GM12878 (cell line): ENCODE results near the gene LIMK1. TPM values are rescaled to one million over a fixed set of nuclear protein-coding genes. Genes with fewer than 3 reads are reported as not detected.
A peak's percentile ranks its signal among the peaks of the same experiment; 100 is the strongest.

Experiments
- ATAC-seq: fragments of 200-7000 bp; cut with Tn5 transposase; 3 replicates; pipeline ENCODE4 v1.9.1; 2020; ENCODE audit warnings: mild to moderate bottlenecking, moderate library complexity
- BruUV-seq: library from RNA; stranded (reverse); fragments of 400-500 nt; replicated peaks from 2 replicates; lab custom pipeline; 2021; lab: Mats Ljungman, UMichigan
- CTCF ChIA-PET: fragments of 300-600 bp; sonication (Branson Sonifier 250); formaldehyde crosslinking; extraction: SDS; loops from one replicate; lab custom pipeline; 2021; ENCODE audit warnings: inconsistent platforms; lab: Yijun Ruan, JAX
- POLR2A ChIA-PET: fragments of 350-600 bp; formaldehyde crosslinking; extraction: SDS; loops from one replicate; lab custom pipeline; 2021; ENCODE audit warnings: inconsistent platforms; lab: Charles Lee
- RAD21 ChIA-PET: fragments of 300-600 bp; sonication (Branson Sonifier 250); formaldehyde crosslinking; loops from one replicate; lab custom pipeline; 2023; ENCODE audit warnings: antibody characterized with exemption; ENCODE audit not compliant: unreplicated experiment; lab: Charles Lee
- SMC1A ChIA-PET: fragments of 300-600 bp; sonication (Branson Sonifier 250); formaldehyde crosslinking; loops from one replicate; lab custom pipeline; 2023; ENCODE audit not compliant: unreplicated experiment, uncharacterized antibody; lab: Charles Lee
- DNase-seq: peaks from one replicate; pipeline ENCODE4 v3.0.0-alpha.2; 2011; ENCODE audit warnings: low read depth, low spot score
- FAIRE-seq: peaks from 3 replicates; lab custom pipeline; 2011; peaks lifted over from hg19 to GRCh38; lab: Jason Lieb, UNC
- H2AFZ ChIP-seq: 2 replicates; pipeline ENCODE4 v1.6.0; 2011; ENCODE audit warnings: low read depth, low read length, control low read depth; ENCODE audit not compliant: control insufficient read depth
- H3K27ac ChIP-seq: 2 replicates; pipeline ENCODE4 v1.5.1; 2011; ENCODE audit warnings: control low read depth; ENCODE audit not compliant: control insufficient read depth, insufficient read depth
- H3K27me3 ChIP-seq, 2 experiments: replicated peaks in 1 of 2; 2 replicates each; pipeline versions ENCODE4 v1.6.0 to v1.6.1; 2011; ENCODE audit warnings: low read length in 1 of 2; ENCODE audit not compliant: control insufficient read depth in 2 of 2, insufficient read depth in 2 of 2
- H3K36me3 ChIP-seq, 2 experiments: 2 replicates each; pipeline ENCODE4 v1.5.1; 2011; ENCODE audit warnings: low read length in 1 of 2; ENCODE audit not compliant: control insufficient read depth in 2 of 2, insufficient read depth in 2 of 2
- H3K4me1 ChIP-seq: 2 replicates; pipeline ENCODE4 v1.6.1; 2011; ENCODE audit warnings: mild to moderate bottlenecking, low read length, moderate library complexity, mixed read lengths; ENCODE audit not compliant: control insufficient read depth, insufficient read depth
- H3K4me2 ChIP-seq: 2 replicates; pipeline ENCODE4 v1.6.0; 2011; ENCODE audit warnings: control low read depth; ENCODE audit not compliant: control insufficient read depth, insufficient read depth
- H3K4me3 ChIP-seq: fragments of 200-600 bp; sonication (generic); 2 replicates; pipeline ENCODE4 v1.5.1; 2016
- H3K79me2 ChIP-seq: 2 replicates; pipeline ENCODE4 v1.6.0; 2011; ENCODE audit warnings: low read length; ENCODE audit not compliant: control insufficient read depth, insufficient read depth
- H3K9ac ChIP-seq: 2 replicates; pipeline ENCODE4 v1.8.0; 2011; ENCODE audit warnings: low read length, control low read depth, mixed read lengths; ENCODE audit not compliant: control insufficient read depth, insufficient read depth
- H3K9me3 ChIP-seq: replicated peaks from 3 replicates; pipeline ENCODE4 v1.5.1; 2011; ENCODE audit warnings: mild to moderate bottlenecking, low read length; ENCODE audit not compliant: control insufficient read depth, insufficient read depth
- H4K20me1 ChIP-seq: 2 replicates; pipeline ENCODE4 v1.6.0; 2011; ENCODE audit not compliant: control insufficient read depth, insufficient read depth
- ATF7 ChIP-seq: fragments of 450-650 bp; IDR thresholded peaks from 2 replicates; pipeline ENCODE4 v1.6.1; 2016; ENCODE audit warnings: low read depth, mild to moderate bottlenecking
- CREM ChIP-seq: IDR thresholded peaks from 2 replicates; pipeline ENCODE4 v1.6.1; 2014; ENCODE audit warnings: antibody characterized with exemption, low read depth
- MEF2A ChIP-seq: IDR thresholded peaks from 2 replicates; pipeline ENCODE4 v1.6.1; 2011; ENCODE audit warnings: low read depth, mild to moderate bottlenecking, low read length, moderate library complexity; ENCODE audit not compliant: insufficient read depth
- NBN ChIP-seq: fragments of 450-650 bp; IDR thresholded peaks from 2 replicates; pipeline ENCODE4 v1.6.1; 2016
- SP1 ChIP-seq: IDR thresholded peaks from one replicate; pipeline ENCODE4 v1.6.1; 2011; ENCODE audit warnings: low read depth, low read length
- SPI1 ChIP-seq: IDR thresholded peaks from 2 replicates; pipeline ENCODE4 v1.6.1; 2011; ENCODE audit warnings: low read depth, mild to moderate bottlenecking, low read length, moderate library complexity, borderline replicate concordance; ENCODE audit not compliant: insufficient read depth
- SUZ12 ChIP-seq: fragments of 200-600 bp; sonication (generic); IDR thresholded peaks from one replicate; pipeline ENCODE4 v1.6.1; 2018; ENCODE audit warnings: antibody characterized with exemption, mild to moderate bottlenecking; ENCODE audit not compliant: unreplicated experiment
- ZNF217 ChIP-seq: fragments of 450-650 bp; IDR thresholded peaks from 2 replicates; pipeline ENCODE4 v1.6.1; 2017; ENCODE audit warnings: antibody characterized with exemption, mild to moderate bottlenecking
- WGBS: methylation state at CpG from one replicate; pipeline ENCODE4 v1.1.6; 2016; ENCODE audit warnings: low lambda C conversion rate; ENCODE audit not compliant: insufficient replicate concordance, insufficient coverage; ENCODE audit errors: missing lambda C conversion rate; 5-methylcytosine and 5-hydroxymethylcytosine counted together
- in situ Hi-C: fragments of 300-500 bp; cut with MboI; formaldehyde crosslinking; loops from 9 replicates; pipeline ENCODE4 v1.14.3; 2018; ENCODE audit warnings: mixed read lengths
- intact Hi-C: fragments of 100-400 bp; cut with micrococcal nuclease; formaldehyde crosslinking; loops from one replicate; pipeline ENCODE4 v1.14.2; 2022; ENCODE audit not compliant: unreplicated experiment
- polyA plus RNA-seq, 11 experiments: library from polyadenylated mRNA; depleted of rRNA in 4 of 11; unstranded in 6 of 11; stranded (reverse) in 5 of 11; fragments of >200 nt; fragmentation: Nextera tagmentation in 4 of 11; fragmentation: Illumina TruSeq in 1 of 11; extraction: Ambion mirVana in 4 of 11; extraction: Trizol in 1 of 11; gene quantifications; 1 replicate in 1 of 11; 2 replicates in 10 of 11; pipeline versions ENCODE4 v1.2.1 to v1.2.3, GENCODE V29; 2011 to 2016; ENCODE audit warnings: inconsistent platforms in 2 of 11, missing spikeins in 2 of 11, low read depth in 1 of 11
- total RNA-seq, 4 experiments: library from RNA; depleted of rRNA in 3 of 4; stranded (reverse); fragments of >200 nt in 3 of 4; fragmentation: Illumina TruSeq in 1 of 4; extraction: Trizol in 1 of 4; gene quantifications; 2 replicates each; pipeline versions ENCODE4 v1.2.1 to v1.2.3, GENCODE V29; 2013 to 2021
- TF ChIP-seq, protein P1 (sequence below): fragments of 450-650 bp; IDR thresholded peaks from 2 replicates; pipeline ENCODE4 v1.6.1; 2017; ENCODE audit warnings: mild to moderate bottlenecking, moderate library complexity
- TF ChIP-seq, protein P2 (sequence below): IDR thresholded peaks from 2 replicates; pipeline ENCODE4 v1.6.1; 2012; ENCODE audit warnings: low read depth, low read length, improper control_type of control experiment
- TF ChIP-seq, protein P3 (sequence below): fragments of 450-650 bp; IDR thresholded peaks from 2 replicates; pipeline ENCODE4 v1.6.1; 2017; ENCODE audit warnings: mild to moderate bottlenecking
- TF ChIP-seq, protein P4 (sequence below): fragments of 450-650 bp; IDR thresholded peaks from 2 replicates; pipeline ENCODE4 v1.6.1; 2017; ENCODE audit warnings: low read depth, mild to moderate bottlenecking, moderate library complexity

LIMK1 gene
- total and polyA plus RNA-seq, 10 of the 15 experiments (the other 5 are each of a cell fraction or from before 2014, with no cell fraction given): 0.71 to 59.4 (median 28.8) TPM

DNA sequence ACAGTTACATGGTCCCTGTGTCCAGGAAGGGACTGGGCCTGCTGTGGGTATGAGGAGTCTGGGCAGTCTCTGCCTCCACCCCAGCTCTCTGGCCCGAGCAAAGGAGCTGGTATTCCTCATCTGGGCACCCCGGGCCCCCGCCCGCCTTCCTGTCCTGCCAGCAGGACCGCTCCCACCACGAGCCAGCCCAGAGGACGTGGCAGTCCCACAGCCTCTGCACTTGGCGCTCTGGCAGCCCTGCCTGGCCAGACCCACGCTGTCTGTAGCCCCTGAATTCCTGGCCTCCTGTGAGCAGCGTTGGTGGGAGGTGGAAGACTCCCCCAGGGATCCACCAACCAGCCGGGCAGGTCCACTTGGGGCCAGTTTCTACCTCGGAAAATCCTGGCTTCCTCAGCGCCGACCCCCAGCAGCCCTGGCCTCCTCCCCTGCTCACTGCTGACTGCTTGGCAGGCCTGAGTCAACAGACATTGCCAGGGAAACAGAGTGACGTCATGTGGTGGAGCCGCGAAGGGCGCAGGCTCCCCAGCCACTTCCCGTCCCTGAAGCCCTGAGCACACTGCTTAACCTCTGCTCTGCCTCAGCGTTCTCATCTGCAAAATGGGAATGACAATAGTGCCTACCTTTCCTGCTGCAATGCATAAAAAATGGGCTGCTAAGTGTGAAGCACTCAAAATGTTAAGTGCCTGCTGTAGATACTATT lies 21.6 kb upstream of the LIMK1 start:
- Histone ChIP-seq H2AFZ (peak overlapping the region; percentile 16; the same call in 1 of the 2 replicates), H3K4me1 (no peaks in the 10 kb centered on the region), H4K20me1 (no peaks in the 10 kb centered on the region), H3K36me3 (no peaks in the 10 kb centered on the region; a peak in 1 of 4 replicates), H3K4me2 (no peak overlapping the region), H3K27me3 (peaks cover 0 to 1% of the 10 kb centered on the region in 2 experiments; a peak in 1 of 4 replicates), H3K79me2 (no peaks in the 10 kb centered on the region), H3K4me3 (no peak overlapping the region), H3K27ac (no peak overlapping the region), H3K9ac (no peak overlapping the region), H3K9me3 (no peaks in the 10 kb centered on the region)
- CTCF ChIA-PET: no interaction called here
- ATAC-seq (peak; percentile 96), FAIRE-seq (no peak), DNase-seq (no peak)
- in situ Hi-C loops (loop anchor here (5.0 kb wide), 1 partner anchor 340 kb away; no protein-coding TSS in a partner anchor), intact Hi-C loops (loop anchor here (10.0 kb wide), 1 partner anchor 63 kb away; no protein-coding TSS in a partner anchor)
- POLR2A ChIA-PET: no interaction called here
- 36% methylated on average over 20 of the region's 20 CpGs for WGBS
- RAD21 ChIA-PET: no interaction called here
- SMC1A ChIA-PET: no interaction called here
- no TSS peak for BruUV-seq
- TF ChIP-seq, protein P1, sequence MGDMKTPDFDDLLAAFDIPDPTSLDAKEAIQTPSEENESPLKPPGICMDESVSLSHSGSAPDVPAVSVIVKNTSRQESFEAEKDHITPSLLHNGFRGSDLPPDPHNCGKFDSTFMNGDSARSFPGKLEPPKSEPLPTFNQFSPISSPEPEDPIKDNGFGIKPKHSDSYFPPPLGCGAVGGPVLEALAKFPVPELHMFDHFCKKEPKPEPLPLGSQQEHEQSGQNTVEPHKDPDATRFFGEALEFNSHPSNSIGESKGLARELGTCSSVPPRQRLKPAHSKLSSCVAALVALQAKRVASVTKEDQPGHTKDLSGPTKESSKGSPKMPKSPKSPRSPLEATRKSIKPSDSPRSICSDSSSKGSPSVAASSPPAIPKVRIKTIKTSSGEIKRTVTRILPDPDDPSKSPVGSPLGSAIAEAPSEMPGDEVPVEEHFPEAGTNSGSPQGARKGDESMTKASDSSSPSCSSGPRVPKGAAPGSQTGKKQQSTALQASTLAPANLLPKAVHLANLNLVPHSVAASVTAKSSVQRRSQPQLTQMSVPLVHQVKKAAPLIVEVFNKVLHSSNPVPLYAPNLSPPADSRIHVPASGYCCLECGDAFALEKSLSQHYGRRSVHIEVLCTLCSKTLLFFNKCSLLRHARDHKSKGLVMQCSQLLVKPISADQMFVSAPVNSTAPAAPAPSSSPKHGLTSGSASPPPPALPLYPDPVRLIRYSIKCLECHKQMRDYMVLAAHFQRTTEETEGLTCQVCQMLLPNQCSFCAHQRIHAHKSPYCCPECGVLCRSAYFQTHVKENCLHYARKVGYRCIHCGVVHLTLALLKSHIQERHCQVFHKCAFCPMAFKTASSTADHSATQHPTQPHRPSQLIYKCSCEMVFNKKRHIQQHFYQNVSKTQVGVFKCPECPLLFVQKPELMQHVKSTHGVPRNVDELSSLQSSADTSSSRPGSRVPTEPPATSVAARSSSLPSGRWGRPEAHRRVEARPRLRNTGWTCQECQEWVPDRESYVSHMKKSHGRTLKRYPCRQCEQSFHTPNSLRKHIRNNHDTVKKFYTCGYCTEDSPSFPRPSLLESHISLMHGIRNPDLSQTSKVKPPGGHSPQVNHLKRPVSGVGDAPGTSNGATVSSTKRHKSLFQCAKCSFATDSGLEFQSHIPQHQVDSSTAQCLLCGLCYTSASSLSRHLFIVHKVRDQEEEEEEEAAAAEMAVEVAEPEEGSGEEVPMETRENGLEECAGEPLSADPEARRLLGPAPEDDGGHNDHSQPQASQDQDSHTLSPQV: no peak
- no peak for TF ChIP-seq MEF2A
- TF ChIP-seq ZNF217: no peak; the same call in 1 of the 2 replicates
- peak; percentile 26; the same call in 1 of the 2 replicates for TF ChIP-seq SPI1
- TF ChIP-seq, protein P2, sequence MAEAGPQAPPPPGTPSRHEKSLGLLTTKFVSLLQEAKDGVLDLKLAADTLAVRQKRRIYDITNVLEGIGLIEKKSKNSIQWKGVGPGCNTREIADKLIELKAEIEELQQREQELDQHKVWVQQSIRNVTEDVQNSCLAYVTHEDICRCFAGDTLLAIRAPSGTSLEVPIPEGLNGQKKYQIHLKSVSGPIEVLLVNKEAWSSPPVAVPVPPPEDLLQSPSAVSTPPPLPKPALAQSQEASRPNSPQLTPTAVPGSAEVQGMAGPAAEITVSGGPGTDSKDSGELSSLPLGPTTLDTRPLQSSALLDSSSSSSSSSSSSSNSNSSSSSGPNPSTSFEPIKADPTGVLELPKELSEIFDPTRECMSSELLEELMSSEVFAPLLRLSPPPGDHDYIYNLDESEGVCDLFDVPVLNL: no peak
- no peak for TF ChIP-seq SUZ12
- TF ChIP-seq, protein P3, sequence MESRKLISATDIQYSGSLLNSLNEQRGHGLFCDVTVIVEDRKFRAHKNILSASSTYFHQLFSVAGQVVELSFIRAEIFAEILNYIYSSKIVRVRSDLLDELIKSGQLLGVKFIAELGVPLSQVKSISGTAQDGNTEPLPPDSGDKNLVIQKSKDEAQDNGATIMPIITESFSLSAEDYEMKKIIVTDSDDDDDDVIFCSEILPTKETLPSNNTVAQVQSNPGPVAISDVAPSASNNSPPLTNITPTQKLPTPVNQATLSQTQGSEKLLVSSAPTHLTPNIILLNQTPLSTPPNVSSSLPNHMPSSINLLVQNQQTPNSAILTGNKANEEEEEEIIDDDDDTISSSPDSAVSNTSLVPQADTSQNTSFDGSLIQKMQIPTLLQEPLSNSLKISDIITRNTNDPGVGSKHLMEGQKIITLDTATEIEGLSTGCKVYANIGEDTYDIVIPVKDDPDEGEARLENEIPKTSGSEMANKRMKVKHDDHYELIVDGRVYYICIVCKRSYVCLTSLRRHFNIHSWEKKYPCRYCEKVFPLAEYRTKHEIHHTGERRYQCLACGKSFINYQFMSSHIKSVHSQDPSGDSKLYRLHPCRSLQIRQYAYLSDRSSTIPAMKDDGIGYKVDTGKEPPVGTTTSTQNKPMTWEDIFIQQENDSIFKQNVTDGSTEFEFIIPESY: no peak
- peak; percentile 95 for TF ChIP-seq ATF7
- TF ChIP-seq NBN: peak; percentile 32; the same call in 1 of the 2 replicates
- TF ChIP-seq SP1: no peak
- TF ChIP-seq, protein P4, sequence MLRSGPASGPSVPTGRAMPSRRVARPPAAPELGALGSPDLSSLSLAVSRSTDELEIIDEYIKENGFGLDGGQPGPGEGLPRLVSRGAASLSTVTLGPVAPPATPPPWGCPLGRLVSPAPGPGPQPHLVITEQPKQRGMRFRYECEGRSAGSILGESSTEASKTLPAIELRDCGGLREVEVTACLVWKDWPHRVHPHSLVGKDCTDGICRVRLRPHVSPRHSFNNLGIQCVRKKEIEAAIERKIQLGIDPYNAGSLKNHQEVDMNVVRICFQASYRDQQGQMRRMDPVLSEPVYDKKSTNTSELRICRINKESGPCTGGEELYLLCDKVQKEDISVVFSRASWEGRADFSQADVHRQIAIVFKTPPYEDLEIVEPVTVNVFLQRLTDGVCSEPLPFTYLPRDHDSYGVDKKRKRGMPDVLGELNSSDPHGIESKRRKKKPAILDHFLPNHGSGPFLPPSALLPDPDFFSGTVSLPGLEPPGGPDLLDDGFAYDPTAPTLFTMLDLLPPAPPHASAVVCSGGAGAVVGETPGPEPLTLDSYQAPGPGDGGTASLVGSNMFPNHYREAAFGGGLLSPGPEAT: no peak
- TF ChIP-seq CREM: peak; percentile 52; the same call in 1 of the 2 replicates
